ENCODE measurements around the gene FRRS1L.
"Not testable (repeated sequence)": the region's sequence is repeated elsewhere in the genome, so short reads cannot be mapped to it uniquely, and the experiment has no call there.

Gene FRRS1L

DNA sequence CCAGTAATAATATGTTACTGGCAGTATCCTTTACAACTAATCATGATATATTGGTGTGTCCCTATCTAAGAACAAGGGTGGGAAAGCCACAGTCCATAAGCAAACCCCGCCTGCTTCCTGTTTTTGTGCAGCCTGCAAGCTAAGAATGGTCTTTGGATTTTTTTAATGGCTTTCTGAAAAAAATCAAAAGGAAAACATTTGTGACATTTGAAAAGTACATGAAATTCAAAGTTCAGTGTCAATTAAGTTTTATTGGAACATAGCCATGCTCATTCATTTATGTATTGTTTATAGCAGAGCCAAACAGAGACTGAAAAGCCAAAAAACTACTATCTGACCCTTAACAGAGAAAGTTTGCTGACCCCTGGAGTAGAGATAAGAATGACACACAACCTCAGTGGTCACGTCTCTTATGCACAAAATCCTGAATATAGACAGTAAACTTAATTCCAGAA lies 34.5 kb downstream of the FRRS1L start:
- Histone ChIP-seq H3K27ac (ENCODE audit: poor library complexity, severe bottlenecking) (no peak overlapping the region), H3K4me1 (ENCODE audit: insufficient read depth, poor library complexity, severe bottlenecking) (no peaks in the 10 kb centered on the region), H3K27me3 (ENCODE audit: insufficient read depth, poor library complexity, severe bottlenecking) (no peaks in the 10 kb centered on the region), H3K4me3 (ENCODE audit: severe bottlenecking) (no peak overlapping the region), H3K36me3 (ENCODE audit: low read depth) (no peaks in the 10 kb centered on the region), H3K9me3 (ENCODE audit: severe bottlenecking) (no peaks in the 10 kb centered on the region)
- no peak for DNase-seq (ENCODE audit: low spot score)
- TF ChIP-seq, protein P1, sequence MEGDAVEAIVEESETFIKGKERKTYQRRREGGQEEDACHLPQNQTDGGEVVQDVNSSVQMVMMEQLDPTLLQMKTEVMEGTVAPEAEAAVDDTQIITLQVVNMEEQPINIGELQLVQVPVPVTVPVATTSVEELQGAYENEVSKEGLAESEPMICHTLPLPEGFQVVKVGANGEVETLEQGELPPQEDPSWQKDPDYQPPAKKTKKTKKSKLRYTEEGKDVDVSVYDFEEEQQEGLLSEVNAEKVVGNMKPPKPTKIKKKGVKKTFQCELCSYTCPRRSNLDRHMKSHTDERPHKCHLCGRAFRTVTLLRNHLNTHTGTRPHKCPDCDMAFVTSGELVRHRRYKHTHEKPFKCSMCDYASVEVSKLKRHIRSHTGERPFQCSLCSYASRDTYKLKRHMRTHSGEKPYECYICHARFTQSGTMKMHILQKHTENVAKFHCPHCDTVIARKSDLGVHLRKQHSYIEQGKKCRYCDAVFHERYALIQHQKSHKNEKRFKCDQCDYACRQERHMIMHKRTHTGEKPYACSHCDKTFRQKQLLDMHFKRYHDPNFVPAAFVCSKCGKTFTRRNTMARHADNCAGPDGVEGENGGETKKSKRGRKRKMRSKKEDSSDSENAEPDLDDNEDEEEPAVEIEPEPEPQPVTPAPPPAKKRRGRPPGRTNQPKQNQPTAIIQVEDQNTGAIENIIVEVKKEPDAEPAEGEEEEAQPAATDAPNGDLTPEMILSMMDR (IDR thresholded peaks at IDR 0.05; ENCODE audit: poor library complexity, severe bottlenecking), result no peak
- ATAC-seq (ENCODE audit: low read depth), result no peak

DNA sequence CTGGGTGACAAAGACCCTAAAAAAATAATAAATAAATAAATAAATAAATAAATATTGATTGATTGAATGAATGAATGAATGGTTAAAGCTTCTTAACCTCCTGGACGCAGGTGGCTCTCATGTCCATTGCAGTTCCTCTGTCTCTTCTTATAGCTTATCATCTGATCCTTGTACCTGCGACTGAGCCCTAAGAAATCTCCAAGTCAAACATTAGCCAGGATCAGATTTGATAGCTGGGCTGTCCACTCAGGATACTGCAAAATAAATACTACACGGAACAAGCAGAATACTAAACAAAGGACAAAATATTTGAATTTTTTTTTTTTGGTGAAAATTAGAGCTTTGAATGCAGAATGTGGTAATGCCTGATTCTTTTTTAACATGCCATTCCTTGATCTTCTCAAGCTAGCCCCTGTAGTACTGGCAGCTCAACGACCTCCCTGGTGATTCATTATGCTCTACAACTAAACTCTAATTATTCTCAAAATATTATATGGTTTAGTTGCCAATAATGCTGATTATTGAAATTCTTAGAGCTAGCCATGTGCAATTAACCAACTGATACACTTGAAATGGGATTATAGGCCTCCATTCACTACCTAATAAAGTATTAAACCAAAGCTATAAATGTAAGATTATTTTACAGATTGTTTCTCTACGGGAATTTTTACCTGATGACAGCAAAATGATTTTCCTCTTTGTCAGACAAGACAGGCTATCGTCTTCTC lies 37.4 kb downstream of the FRRS1L start:
- no peak overlapping the region for H3K4me3 ChIP-seq (ENCODE audit: severe bottlenecking)
- DNase-seq (ENCODE audit: low spot score) (no peak), ATAC-seq (ENCODE audit: low read depth) (no peak)
- no peaks in the 10 kb centered on the region for H3K4me1 ChIP-seq (ENCODE audit: insufficient read depth, poor library complexity, severe bottlenecking)
- TF ChIP-seq, protein P1 (IDR thresholded peaks at IDR 0.05; ENCODE audit: poor library complexity, severe bottlenecking), result no peak
- no peaks in the 10 kb centered on the region for H3K9me3 ChIP-seq (ENCODE audit: severe bottlenecking)
- no peaks in the 10 kb centered on the region for H3K27me3 ChIP-seq (ENCODE audit: insufficient read depth, poor library complexity, severe bottlenecking)
- no peak overlapping the region for H3K27ac ChIP-seq (ENCODE audit: poor library complexity, severe bottlenecking)
- H3K36me3 ChIP-seq (ENCODE audit: low read depth), result no peaks in the 10 kb centered on the region

DNA sequence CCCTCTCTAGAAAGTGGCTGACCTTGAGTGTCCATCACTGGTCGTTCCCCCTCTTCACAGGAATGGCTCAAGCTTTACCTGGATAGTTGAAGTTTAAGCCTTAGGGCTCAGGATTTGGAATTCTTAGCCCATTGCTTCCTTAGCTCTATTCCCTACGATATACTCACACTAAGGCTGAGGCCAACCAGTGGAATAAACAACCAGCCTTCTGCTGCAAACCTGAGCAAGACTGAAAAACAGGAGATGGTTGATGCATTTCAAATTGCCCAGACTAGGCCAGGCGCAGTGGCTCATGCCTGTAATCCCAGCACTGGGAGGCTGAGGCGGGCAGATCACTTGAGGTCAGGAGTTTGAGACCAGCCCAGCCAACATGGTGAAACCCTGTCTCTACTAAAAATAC lies 40.4 kb downstream of the FRRS1L start:
- H3K9me3 ChIP-seq (ENCODE audit: severe bottlenecking); H3K27me3 ChIP-seq (ENCODE audit: insufficient read depth, poor library complexity, severe bottlenecking); ATAC-seq (ENCODE audit: low read depth); H3K4me1 ChIP-seq (ENCODE audit: insufficient read depth, poor library complexity, severe bottlenecking); H3K27ac ChIP-seq (ENCODE audit: poor library complexity, severe bottlenecking); H3K4me3 ChIP-seq (ENCODE audit: severe bottlenecking); DNase-seq (ENCODE audit: low spot score); H3K36me3 ChIP-seq (ENCODE audit: low read depth): not testable (repeated sequence)

DNA sequence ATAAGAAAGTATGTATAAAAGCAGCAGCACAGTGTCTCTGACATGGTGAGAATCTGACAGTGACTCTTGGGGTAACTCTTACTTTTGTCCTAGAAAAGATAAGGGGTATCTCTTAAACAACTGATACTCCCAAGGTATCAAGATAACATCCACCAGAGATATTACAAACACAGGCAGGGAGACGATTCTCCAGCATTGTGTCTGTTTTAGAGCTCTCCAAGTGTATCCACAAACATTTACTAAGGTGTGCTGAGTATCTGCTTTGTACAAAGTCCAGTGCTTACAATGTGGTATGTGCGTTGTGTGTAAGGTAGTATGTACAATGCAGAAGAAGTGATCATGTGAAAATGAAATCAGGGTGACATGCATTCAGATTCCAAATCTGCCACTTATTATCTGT lies 42.9 kb downstream of the FRRS1L start:
- Histone ChIP-seq H3K36me3 (ENCODE audit: low read depth) (no peaks in the 10 kb centered on the region), H3K9me3 (ENCODE audit: severe bottlenecking) (no peaks in the 10 kb centered on the region), H3K4me1 (ENCODE audit: insufficient read depth, poor library complexity, severe bottlenecking) (peaks cover 7% of the 10 kb centered on the region), H3K27me3 (ENCODE audit: insufficient read depth, poor library complexity, severe bottlenecking) (no peaks in the 10 kb centered on the region), H3K4me3 (ENCODE audit: severe bottlenecking) (no peak overlapping the region), H3K27ac (ENCODE audit: poor library complexity, severe bottlenecking) (no peak overlapping the region)
- DNase-seq (ENCODE audit: low spot score) (no peak), ATAC-seq (ENCODE audit: low read depth) (no peak)
- TF ChIP-seq, protein P1 (IDR thresholded peaks at IDR 0.05; ENCODE audit: poor library complexity, severe bottlenecking), result no peak

DNA sequence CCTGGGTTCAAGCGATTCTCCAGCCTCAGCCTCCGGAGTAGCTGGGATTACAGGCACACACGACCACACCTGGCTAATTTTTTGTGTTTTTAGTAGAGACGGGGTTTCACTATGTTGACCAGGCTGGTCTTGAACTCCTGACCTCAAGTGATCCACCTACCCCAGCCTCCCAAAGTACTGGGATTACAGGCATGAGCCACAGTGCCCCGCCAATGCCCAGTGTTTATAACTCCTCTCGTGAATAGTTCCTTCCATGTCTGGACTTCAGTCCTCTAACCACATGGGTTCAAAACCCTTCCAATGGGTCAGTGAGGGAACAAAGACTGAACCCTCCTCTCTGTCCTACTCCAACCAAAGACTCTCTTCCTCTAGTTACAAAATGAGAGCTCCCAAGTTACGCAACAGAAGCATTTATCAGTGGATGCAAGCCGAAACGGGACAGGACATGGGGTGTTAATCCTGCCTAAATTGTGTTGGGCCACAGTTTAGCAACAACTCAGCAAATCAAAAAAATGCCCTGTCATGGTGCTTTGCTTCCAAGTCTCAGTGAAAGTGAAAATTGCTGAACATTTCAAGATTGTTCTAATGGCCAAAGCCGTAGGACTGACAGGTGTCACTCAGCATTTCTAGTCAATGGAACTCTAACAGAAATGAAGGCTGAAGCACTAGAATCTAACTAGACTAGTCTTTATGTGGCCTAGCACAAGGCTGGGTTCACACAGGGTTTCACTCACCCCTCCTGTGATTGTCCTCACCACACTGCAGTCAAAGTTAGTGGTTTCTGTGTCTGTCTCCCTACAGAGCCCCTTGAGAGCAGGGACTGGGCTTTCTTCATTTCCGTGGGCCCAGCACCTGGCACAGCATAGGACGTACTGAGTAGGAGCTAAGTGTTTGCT lies 44.1 kb downstream of the FRRS1L start:
- DNase-seq (ENCODE audit: low spot score) (no peak), ATAC-seq (ENCODE audit: low read depth) (no peak)
- no peak overlapping the region for H3K4me3 ChIP-seq (ENCODE audit: severe bottlenecking)
- peaks cover 10% of the 10 kb centered on the region for H3K4me1 ChIP-seq (ENCODE audit: insufficient read depth, poor library complexity, severe bottlenecking)
- TF ChIP-seq, protein P1 (IDR thresholded peaks at IDR 0.05; ENCODE audit: poor library complexity, severe bottlenecking), result no peak
- H3K27me3 ChIP-seq (ENCODE audit: insufficient read depth, poor library complexity, severe bottlenecking), result no peaks in the 10 kb centered on the region
- H3K27ac ChIP-seq (ENCODE audit: poor library complexity, severe bottlenecking), result no peak overlapping the region
- no peaks in the 10 kb centered on the region for H3K36me3 ChIP-seq (ENCODE audit: low read depth)
- H3K9me3 ChIP-seq (ENCODE audit: severe bottlenecking), result no peaks in the 10 kb centered on the region

Measured in RWPE2 (cell line).